NT2/D1 (cell line): ENCODE results near the gene EXT2.

Experiments
- YY1 ChIP-seq: IDR thresholded peaks from 2 replicates; pipeline ENCODE4 v1.6.1; 2011; ENCODE audit not compliant: insufficient read length, insufficient read depth
- ZNF274 ChIP-seq: IDR thresholded peaks from 2 replicates; pipeline ENCODE4 v1.6.1; 2011; ENCODE audit warnings: mild to moderate bottlenecking, low read depth, low read length

GRCh38 chr11:44138980-44139379, 43.5 kb downstream of the EXT2 start:
- TF ChIP-seq YY1, result no peak
- TF ChIP-seq ZNF274, result no peak
